HepG2 (cell line): ENCODE data around the gene IL21R. TPM values are rescaled to one million over a fixed set of nuclear protein-coding genes. Genes with fewer than 3 reads are reported as not detected.

Source experiments
- ARHGAP35 ChIP-seq: sonication (generic); formaldehyde crosslinking; IDR thresholded peaks from 2 replicates; pipeline ENCODE4 v1.9.0; 2022; ENCODE audit warnings: mild to moderate bottlenecking, inconsistent platforms, moderate library complexity, missing genetic modification reagents, borderline replicate concordance
- ARID5B ChIP-seq: IDR thresholded peaks from 2 replicates; pipeline ENCODE4 v1.4.0; 2020; ENCODE audit warnings: mild to moderate bottlenecking, missing genetic modification reagents
- BCL6 ChIP-seq: IDR thresholded peaks from 2 replicates; pipeline ENCODE4 v1.6.1; 2016; ENCODE audit warnings: missing genetic modification reagents, missing compliant biosample characterization
- FOSL1 ChIP-seq: sonication (generic); formaldehyde crosslinking; IDR thresholded peaks from 2 replicates; pipeline ENCODE4 v1.9.0; 2021; ENCODE audit warnings: missing genetic modification reagents, borderline replicate concordance
- FOSL2 ChIP-seq: sonication (generic); formaldehyde crosslinking; IDR thresholded peaks from 2 replicates; pipeline ENCODE4 v1.4.0; 2020; ENCODE audit warnings: missing genetic modification reagents
- GATAD2A ChIP-seq: IDR thresholded peaks from 2 replicates; pipeline ENCODE4 v1.6.1; 2016
- HOXA3 ChIP-seq: sonication (generic); formaldehyde crosslinking; IDR thresholded peaks from 2 replicates; pipeline ENCODE4 v1.5.0; 2020; ENCODE audit warnings: missing genetic modification reagents
- ISL2 ChIP-seq: sonication (generic); formaldehyde crosslinking; IDR thresholded peaks from 2 replicates; pipeline ENCODE4 v1.5.0; 2020; ENCODE audit warnings: missing genetic modification reagents
- KAT2B ChIP-seq: fragments of 150-350 bp; IDR thresholded peaks from 2 replicates; pipeline ENCODE4 v1.6.1; 2014; ENCODE audit warnings: low read depth, low read length, borderline replicate concordance
- KDM1A ChIP-seq: IDR thresholded peaks from 2 replicates; pipeline ENCODE4 v1.6.1; 2016; ENCODE audit warnings: missing compliant biosample characterization
- MLLT10 ChIP-seq: sonication (generic); formaldehyde crosslinking; IDR thresholded peaks from 2 replicates; pipeline ENCODE4 v1.4.0; 2020; ENCODE audit warnings: missing genetic modification reagents
- MYC ChIP-seq: sonication (generic); formaldehyde crosslinking; IDR thresholded peaks from 2 replicates; pipeline ENCODE4 v1.9.0; 2021; ENCODE audit warnings: missing genetic modification reagents, borderline replicate concordance
- NFYB ChIP-seq: sonication (generic); formaldehyde crosslinking; IDR thresholded peaks from 2 replicates; pipeline ENCODE4 v1.4.0; 2020; ENCODE audit warnings: missing genetic modification reagents
- NRL ChIP-seq: sonication (generic); formaldehyde crosslinking; IDR thresholded peaks from 2 replicates; pipeline ENCODE4 v1.5.0; 2020; ENCODE audit warnings: missing genetic modification reagents, mild to moderate bottlenecking, moderate library complexity, borderline replicate concordance
- PITX1 ChIP-seq: sonication (generic); formaldehyde crosslinking; IDR thresholded peaks from 2 replicates; pipeline ENCODE4 v1.5.1; 2020; ENCODE audit warnings: mild to moderate bottlenecking, missing genetic modification reagents
- SMAD1 ChIP-seq: sonication (generic); formaldehyde crosslinking; IDR thresholded peaks from 2 replicates; pipeline ENCODE4 v1.4.0; 2020; ENCODE audit warnings: missing genetic modification reagents, low read depth, mild to moderate bottlenecking, borderline replicate concordance
- TBX3 ChIP-seq: fragments of 450-650 bp; IDR thresholded peaks from 2 replicates; pipeline ENCODE4 v1.6.1; 2017; ENCODE audit warnings: antibody characterized with exemption, mild to moderate bottlenecking, inconsistent platforms, borderline replicate concordance
- ZFX ChIP-seq: sonication (generic); formaldehyde crosslinking; IDR thresholded peaks from 2 replicates; pipeline ENCODE4 v1.4.0; 2020; ENCODE audit warnings: mild to moderate bottlenecking, low read depth, missing genetic modification reagents, moderate library complexity
- ZNF451 ChIP-seq: sonication (generic); formaldehyde crosslinking; IDR thresholded peaks from 2 replicates; pipeline ENCODE4 v1.5.0; 2020; ENCODE audit warnings: mild to moderate bottlenecking, missing genetic modification reagents
- ZNF546 ChIP-seq: sonication (generic); formaldehyde crosslinking; conservative IDR thresholded peaks from 2 replicates; pipeline ENCODE4 v1.8.1; 2023; ENCODE audit warnings: mild to moderate bottlenecking, missing genetic modification reagents
- ZNF772 ChIP-seq: sonication (generic); formaldehyde crosslinking; IDR thresholded peaks from 2 replicates; pipeline ENCODE4 v1.5.0; 2020; ENCODE audit warnings: mild to moderate bottlenecking, missing genetic modification reagents
- ZNF839 ChIP-seq: sonication (generic); formaldehyde crosslinking; IDR thresholded peaks from 2 replicates; pipeline ENCODE4 v1.4.0; 2020; ENCODE audit warnings: missing genetic modification reagents, mild to moderate bottlenecking, borderline replicate concordance
- ZNF879 ChIP-seq: sonication (generic); formaldehyde crosslinking; IDR thresholded peaks from 2 replicates; pipeline ENCODE4 v1.8.1; 2023; ENCODE audit warnings: missing genetic modification reagents
- ZZZ3 ChIP-seq: sonication (generic); formaldehyde crosslinking; IDR thresholded peaks from 2 replicates; pipeline ENCODE4 v1.4.0; 2020; ENCODE audit warnings: missing genetic modification reagents, mild to moderate bottlenecking, borderline replicate concordance
- polyA plus RNA-seq, 8 experiments: library from polyadenylated mRNA; depleted of rRNA in 3 of 8; stranded (reverse) in 7 of 8; unstranded in 1 of 8; fragments of >200 nt; fragmentation: Illumina TruSeq in 4 of 8; extraction: Trizol in 4 of 8; gene quantifications; 2 replicates each; pipeline versions ENCODE4 v1.2.1 to v1.2.3, GENCODE V29; 2011 to 2016; ENCODE audit warnings: low read depth in 4 of 8, missing spikeins in 1 of 8, mixed read lengths in 1 of 8; ENCODE audit not compliant: insufficient read depth in 1 of 8
- total RNA-seq, 5 experiments: library from RNA; depleted of rRNA; stranded (reverse); fragments of >200 nt; fragmentation: Illumina TruSeq; extraction: Trizol; gene quantifications; 2 replicates each; pipeline ENCODE4 v1.2.3, GENCODE V29; 2016; ENCODE audit warnings: low read depth in 1 of 5
- TF ChIP-seq, protein P1 (sequence below): sonication (generic); formaldehyde crosslinking; IDR thresholded peaks from 2 replicates; pipeline ENCODE4 v1.4.0; 2020; ENCODE audit warnings: missing genetic modification reagents, mild to moderate bottlenecking, borderline replicate concordance

IL21R gene
- total and polyA plus RNA-seq, 2 of the 13 experiments (the other 11 are each of a cell fraction or from before 2014, with no cell fraction given) = 0.49 to 0.64 TPM

GRCh38 chr16:27470567-27471431 is 68.8 kb downstream of the IL21R start (continued):
- TF ChIP-seq ARID5B (CRISPR knock-in tag) = peak; percentile 82
- TF ChIP-seq ZNF546 = no peak
- TF ChIP-seq MYC = peak; percentile 88
- TF ChIP-seq HOXA3 = peak; percentile 77
- TF ChIP-seq NFYB (CRISPR knock-in tag) = peak; percentile 49
- peak; percentile 88; the same call in 1 of the 2 replicates for TF ChIP-seq FOSL1 (CRISPR knock-in tag)
- TF ChIP-seq SMAD1 (CRISPR knock-in tag) = 0 out of 2 replicates have a peak, but pooled peaks have one; percentile 42
- peak; percentile 68 for TF ChIP-seq GATAD2A (CRISPR knock-in tag)
- TF ChIP-seq, protein P1, sequence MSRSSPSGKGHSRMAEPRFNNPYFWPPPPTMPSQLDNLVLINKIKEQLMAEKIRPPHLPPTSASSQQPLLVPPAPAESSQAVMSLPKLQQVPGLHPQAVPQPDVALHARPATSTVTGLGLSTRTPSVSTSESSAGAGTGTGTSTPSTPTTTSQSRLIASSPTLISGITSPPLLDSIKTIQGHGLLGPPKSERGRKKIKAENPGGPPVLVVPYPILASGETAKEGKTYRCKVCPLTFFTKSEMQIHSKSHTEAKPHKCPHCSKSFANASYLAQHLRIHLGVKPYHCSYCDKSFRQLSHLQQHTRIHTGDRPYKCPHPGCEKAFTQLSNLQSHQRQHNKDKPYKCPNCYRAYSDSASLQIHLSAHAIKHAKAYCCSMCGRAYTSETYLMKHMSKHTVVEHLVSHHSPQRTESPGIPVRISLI (CRISPR knock-in tag) = no peak
- TF ChIP-seq BCL6 (CRISPR knock-in tag) = peak; percentile 66; the same call in 1 of the 2 replicates
- TF ChIP-seq ZNF839 (CRISPR knock-in tag) = no peak
- TF ChIP-seq ARHGAP35 (CRISPR knock-in tag) = no peak
- no peak for TF ChIP-seq NRL (CRISPR knock-in tag)
- TF ChIP-seq ZNF772 (CRISPR knock-in tag) = peak; percentile 74; the same call in 1 of the 2 replicates
- TF ChIP-seq ISL2 (CRISPR knock-in tag) = no peak
- no peak for TF ChIP-seq ZZZ3
- TF ChIP-seq ZNF451 (CRISPR knock-in tag) = 0 out of 2 replicates have a peak, but pooled peaks have one; percentile 61
- no peak for TF ChIP-seq MLLT10 (CRISPR knock-in tag)
- TF ChIP-seq KAT2B = no peak
- TF ChIP-seq ZFX (CRISPR knock-in tag) = peak; percentile 53; the same call in 1 of the 2 replicates
- peak; percentile 97 for TF ChIP-seq FOSL2 (CRISPR knock-in tag)
- TF ChIP-seq KDM1A = no peak
- TF ChIP-seq ZNF879 (CRISPR knock-in tag) = no peak
- peak; percentile 43; the same call in 1 of the 2 replicates for TF ChIP-seq PITX1 (CRISPR knock-in tag)
- no peak for TF ChIP-seq TBX3
